ENCODE measurements around the gene ATPAF2. TPM values are rescaled to one million over a fixed set of nuclear protein-coding genes. Genes with fewer than 3 reads are reported as not detected.

The ATPAF2 gene
- total RNA-seq, 1 donor, result 13.0 TPM

DNA sequence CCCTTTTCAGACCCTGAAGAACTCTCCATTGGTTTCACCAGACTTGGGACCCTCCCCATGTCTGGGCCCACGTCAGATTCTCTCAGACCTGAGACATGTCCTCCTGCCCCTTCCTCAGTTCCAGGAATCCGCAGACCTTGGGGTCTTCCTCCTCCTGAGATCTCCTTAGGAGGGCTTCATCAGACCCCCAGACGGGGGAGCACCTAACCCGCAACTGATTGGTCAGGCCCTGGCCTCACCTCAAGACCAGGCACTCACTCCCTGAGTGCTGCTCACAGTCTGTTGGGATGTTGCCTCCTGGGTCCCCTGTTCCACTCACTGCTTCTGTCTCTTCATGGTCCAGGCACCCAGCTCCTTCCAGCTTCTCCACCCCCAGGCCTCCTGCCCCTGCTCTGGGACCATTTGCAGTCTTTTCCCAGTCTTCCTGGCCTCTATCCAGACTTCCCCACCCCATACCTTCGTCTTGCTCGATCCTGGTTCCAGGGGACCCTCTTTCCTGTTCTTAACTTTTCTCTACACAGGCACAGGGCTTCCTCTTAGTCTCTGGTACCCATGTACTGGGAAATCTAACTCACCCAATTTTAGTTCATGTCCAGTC lies 1.4 kb upstream of the ATPAF2 start:
- no peak for DNase-seq (ENCODE audit: low read depth)
- no peak for TF ChIP-seq CTCF (IDR thresholded peaks at IDR 0.05; ENCODE audit: insufficient read depth, low read depth, low read length)
- peak overlapping the region; percentile 95 for H3K4me3 ChIP-seq (ENCODE audit: low read depth, low read length)

GRCh38 chr17:18039535-18040260 lies 730 bp upstream of the ATPAF2 start:
- H3K4me3 ChIP-seq (ENCODE audit: low read depth, low read length), result peak overlapping the region; percentile 95
- peak; percentile 11 for DNase-seq (ENCODE audit: low read depth)
- no peak for TF ChIP-seq CTCF (IDR thresholded peaks at IDR 0.05; ENCODE audit: insufficient read depth, low read depth, low read length)

GRCh38 chr17:18038149-18038850 lies 668 bp downstream of the ATPAF2 start:
- peak; percentile 6 for DNase-seq (ENCODE audit: low read depth)

GRCh38 chr17:18037486-18037885 lies 1.5 kb downstream of the ATPAF2 start:
- no peak overlapping the region for H3K4me3 ChIP-seq (ENCODE audit: low read depth, low read length)
- DNase-seq (ENCODE audit: low read depth), result no peak
- TF ChIP-seq CTCF (IDR thresholded peaks at IDR 0.05; ENCODE audit: insufficient read depth, low read depth, low read length), result no peak

More at GRCh38 chr17:18038149-18038850, 668 bp downstream of the ATPAF2 start:
- TF ChIP-seq CTCF (IDR thresholded peaks at IDR 0.05; ENCODE audit: insufficient read depth, low read depth, low read length), result no peak
- H3K4me3 ChIP-seq (ENCODE audit: low read depth, low read length), result peak overlapping the region; percentile 95

GRCh38 chr17:18035704-18036103 lies 3.3 kb downstream of the ATPAF2 start:
- no peak for DNase-seq (ENCODE audit: low read depth)
- TF ChIP-seq CTCF (IDR thresholded peaks at IDR 0.05; ENCODE audit: insufficient read depth, low read depth, low read length), result no peak
- H3K4me3 ChIP-seq (ENCODE audit: low read depth, low read length), result no peak overlapping the region

DNA sequence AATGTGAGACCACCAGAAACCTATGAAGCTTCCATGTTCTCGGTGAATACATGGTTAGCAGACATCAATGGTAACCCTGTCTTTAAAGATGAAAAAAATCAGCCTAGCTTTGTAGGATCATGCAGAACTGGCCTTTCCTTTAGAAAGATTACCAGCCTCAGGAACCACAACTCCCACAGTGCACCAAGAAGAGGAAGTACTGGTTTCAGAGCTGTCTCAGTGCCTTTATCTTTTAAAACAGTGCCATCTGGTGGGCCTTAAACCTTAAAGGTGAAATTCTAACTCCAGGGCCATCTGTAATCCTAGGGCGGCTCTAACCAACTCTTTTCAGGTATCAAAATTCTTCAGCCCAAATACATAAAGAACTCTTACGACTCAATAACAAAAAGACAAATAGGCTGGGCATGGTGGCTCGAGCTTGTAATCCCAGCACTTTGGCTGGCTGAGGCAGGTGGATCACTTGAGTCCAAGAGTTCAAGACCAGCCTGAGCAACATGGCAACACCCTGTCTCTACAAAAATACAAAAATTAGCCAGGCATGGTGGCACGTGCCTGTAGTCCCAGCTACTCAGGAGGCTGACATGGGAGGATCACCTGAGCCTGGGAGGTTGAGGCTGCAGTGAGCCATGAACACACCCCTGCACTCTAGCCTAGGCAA lies 5.4 kb downstream of the ATPAF2 start:
- H3K4me3 ChIP-seq (ENCODE audit: low read depth, low read length), result no peak overlapping the region
- TF ChIP-seq CTCF (IDR thresholded peaks at IDR 0.05; ENCODE audit: insufficient read depth, low read depth, low read length), result peak; percentile 61
- peak; percentile 87 for DNase-seq (ENCODE audit: low read depth)

All from fibroblast of villous mesenchyme (primary cell).